SK-N-MC (cell line): ENCODE data around the gene SMIM1.

Experiments used
- EZH2 ChIP-seq: fragments of 200-600 bp; sonication (generic); IDR thresholded peaks from one replicate; pipeline ENCODE4 v1.6.1; 2017; ENCODE audit warnings: antibody characterized with exemption
- FOXP2 ChIP-seq: optimal IDR thresholded peaks from 2 replicates; pipeline ENCODE3; 2011; ENCODE audit warnings: mild to moderate bottlenecking, moderate library complexity; ENCODE audit not compliant: insufficient read depth; ENCODE audit errors: extremely low read length, control extremely low read depth
- POLR2AphosphoS5 ChIP-seq: IDR thresholded peaks from 2 replicates; pipeline ENCODE4 v1.6.1; 2012; ENCODE audit warnings: mild to moderate bottlenecking, low read depth, low read length, borderline replicate concordance

DNA sequence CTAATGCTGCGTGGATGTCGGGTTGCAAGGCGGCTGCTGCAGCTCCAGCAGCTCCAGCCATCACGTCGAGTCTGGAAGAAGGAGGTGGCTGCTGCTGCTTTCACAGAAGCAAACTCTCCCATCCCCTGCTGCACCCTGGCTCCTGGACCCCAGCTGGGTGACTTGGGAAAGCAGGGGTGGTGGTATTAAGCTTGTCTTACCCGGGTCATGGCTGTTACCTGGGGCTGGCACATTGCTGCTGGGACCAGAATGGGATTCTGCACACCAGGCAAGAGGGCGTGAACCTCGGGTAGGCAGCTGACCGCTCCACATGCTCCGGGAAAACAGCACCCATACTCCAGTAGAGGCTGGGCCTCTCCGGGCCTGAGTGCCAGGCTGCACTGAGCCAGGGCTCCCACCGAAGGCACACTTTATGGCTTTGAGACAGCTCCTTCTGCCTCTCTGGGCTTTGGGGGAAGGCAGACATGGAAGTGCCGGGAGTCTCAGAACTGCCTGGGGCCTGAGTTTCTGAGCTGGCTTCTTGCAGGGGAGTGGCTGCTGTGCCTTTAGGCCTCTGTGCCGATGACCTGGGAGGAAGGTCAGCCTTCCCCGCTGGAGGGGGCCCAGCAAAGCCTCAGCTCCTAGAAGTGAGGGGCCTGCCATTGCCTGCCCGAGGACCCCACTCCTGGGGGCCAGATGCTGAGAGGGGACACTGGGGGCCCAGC is 1.2 kb downstream of the SMIM1 start:
- TF ChIP-seq EZH2 = no peak
- TF ChIP-seq POLR2AphosphoS5 = no peak
- TF ChIP-seq FOXP2 = no peak
